HG03354 (cell line): Measurements from ENCODE around the gene ACE.
"Not testable (repeated sequence)": the region's sequence is repeated elsewhere in the genome, so short reads cannot be mapped to it uniquely, and the experiment has no call there.

Source experiments
- ATAC-seq: cut with Tn5 transposase; IDR thresholded peaks from one replicate; pipeline ENCODE4 v1.9.1; 2021; ENCODE audit warnings: mild to moderate bottlenecking; ENCODE audit not compliant: unreplicated experiment, poor library complexity, severe bottlenecking

Gene ACE

DNA sequence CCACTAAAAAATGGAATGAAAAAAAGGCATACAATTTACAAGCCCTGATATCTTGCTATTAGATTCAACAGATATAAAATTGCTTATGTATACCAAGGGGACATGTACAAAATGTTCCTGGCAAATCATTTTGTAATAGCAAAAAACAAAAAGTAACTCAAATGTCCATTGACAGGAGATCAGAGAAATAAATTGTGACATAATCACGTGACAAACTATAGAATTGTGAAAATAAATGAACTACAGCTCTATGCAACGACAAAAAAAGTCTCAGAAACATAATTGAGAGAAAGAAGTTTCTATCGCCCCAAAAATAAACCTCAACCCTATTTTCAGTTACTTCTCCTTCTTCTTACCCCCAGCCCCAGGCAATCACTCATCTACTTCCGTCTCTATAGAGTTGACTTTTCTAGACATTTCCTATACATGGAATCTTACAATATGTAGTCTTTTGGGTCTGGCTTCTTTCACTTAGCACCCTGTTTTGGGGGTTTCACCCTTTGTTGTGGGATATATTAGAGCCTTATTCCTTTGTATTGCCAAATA is 12.1 kb upstream of the ACE start:
- ATAC-seq = no peak

DNA sequence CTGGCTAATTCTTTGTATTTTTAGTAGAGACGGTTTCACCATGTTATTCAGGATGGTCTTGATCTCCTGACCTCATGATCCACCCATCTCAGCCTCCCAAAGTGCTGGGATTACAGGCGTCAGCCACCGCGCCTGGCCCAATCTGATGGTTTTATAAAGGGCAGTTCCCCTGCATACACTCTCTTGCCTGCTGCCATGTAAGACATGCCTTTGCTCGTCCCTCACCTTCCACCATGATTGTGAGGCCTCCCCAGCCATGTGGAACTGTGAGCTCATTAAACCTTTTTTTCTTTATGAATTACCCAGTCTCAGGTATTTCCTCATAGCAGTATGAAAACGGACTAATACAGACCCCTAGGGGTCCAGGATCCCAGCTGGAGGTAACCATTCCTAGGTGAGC is 8.8 kb upstream of the ACE start:
- ATAC-seq = not testable (repeated sequence)

DNA sequence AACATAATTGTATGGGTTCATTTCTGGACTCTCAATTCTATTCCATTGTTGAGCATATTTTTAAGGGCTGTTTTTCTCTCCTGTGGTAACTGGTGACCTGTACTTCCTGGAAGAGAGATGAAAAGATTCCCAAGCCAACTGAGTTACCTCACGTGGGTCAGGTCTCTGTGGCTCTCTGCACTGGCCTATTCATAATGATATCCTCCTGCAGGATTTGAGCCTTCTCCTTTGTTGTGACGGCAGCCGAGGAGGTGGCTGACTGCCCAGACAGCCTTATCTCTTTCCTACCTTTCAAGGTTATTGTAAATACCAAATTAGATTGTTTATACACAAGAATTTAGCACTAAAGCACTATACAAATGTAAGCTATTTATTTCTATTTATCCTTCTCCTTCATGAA is 2.7 kb upstream of the ACE start:
- no peak for ATAC-seq

DNA sequence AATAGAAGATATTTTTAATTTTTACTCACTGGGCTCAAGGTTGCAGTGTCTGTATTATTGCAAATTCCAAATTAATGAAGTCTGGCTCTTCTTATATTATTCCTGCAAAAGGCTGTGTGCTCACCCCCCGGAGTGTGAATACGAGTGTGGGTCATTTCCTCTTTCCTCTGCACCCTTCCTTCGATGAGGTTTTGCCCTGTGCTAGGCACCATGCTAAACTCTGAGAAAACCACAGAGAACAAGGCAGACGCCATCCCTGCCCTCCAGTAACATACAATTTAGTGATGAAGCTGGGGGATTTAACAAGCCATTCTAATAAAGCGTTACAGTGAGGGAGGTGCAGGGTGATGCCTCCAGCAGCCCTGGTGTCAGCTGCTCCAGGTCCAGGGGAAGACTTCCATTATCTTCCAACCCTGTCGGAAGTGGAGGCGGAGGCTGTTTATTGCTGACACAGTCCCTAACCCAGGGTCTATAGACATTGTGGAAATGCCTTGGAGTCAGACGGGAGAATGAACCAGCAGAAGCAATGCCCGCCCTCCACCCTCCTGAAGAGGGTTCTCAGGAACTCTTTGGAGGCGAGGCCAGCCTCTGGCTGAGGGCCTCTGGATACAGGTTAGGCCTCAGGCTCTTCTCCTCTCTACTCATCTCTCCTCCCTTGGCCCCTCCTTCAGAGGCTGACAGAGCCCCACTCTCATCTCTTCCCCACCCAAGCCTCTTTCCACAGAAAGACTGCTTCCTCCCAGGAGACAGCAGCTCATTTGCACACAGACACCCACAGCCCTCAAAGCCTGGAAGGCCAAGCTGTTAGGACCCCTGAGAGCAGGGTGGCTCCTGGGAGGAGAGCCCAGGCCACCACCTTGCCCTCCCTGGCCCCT is 2.0 kb upstream of the ACE start:
- no peak for ATAC-seq

DNA sequence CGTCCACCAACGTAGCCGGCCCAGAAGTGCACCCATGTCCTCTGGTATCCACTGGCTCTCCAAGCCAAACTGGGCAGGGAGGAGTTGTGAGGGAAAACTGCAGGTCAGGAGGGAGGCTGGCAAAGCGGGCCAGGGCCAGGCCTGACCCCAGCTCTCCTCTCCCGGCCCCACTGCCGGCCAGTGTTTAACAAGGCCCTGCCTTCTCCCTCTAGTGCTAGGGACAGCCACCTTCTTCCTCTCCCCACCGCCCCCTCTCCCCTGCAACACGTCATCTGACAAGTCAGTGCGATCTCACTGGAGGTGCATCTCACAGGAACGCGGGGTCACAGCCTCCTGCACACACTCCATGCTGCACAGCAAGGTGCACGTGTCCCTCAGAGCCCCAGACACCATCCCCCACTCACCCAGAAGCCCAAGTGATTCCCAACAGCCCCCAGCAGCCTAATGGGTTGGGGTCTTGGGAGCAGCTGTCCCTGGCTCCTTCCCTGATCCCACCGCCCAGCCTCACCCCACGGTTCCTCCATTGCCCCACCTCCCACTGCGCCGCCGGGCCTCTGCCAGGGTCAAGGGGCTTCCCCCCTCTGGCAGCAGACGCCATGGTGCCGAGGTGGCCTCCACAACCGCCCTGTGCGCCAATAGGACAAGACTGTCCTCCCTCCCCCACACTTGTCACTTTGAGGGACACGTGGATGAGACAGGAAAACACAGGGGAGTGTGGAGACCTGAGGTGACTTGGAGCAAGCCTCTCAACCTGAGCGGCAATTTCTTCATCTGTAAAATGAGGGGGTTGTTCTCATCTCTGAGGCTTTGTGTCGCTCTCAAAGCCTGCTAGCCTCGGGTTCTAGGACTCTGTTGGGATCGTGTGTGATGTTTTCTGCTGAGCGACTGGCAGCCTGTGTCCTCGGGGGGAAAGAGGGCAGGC is 1.1 kb upstream of the ACE start:
- no peak for ATAC-seq

DNA sequence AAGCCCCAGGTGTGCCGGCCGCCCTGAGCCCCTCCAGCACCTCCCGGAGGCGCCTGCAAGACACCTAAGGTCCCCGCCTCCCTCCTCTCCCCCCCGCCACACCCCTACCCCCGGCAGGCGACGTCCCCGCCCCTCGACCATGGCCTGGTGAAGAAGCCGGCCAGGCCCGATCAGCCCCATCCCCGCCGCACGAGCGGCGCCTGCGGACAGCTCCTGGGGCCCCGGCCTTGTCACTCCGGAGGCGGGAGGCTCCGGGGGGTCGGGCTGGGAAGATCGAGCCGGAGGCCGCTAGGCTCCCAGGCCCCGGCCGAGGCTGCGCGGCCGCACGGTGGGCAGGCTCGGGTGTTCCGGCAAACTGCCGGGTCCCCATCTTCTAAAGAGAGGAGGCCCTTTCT is 405 bp upstream of the ACE start:
- ATAC-seq = no peak

DNA sequence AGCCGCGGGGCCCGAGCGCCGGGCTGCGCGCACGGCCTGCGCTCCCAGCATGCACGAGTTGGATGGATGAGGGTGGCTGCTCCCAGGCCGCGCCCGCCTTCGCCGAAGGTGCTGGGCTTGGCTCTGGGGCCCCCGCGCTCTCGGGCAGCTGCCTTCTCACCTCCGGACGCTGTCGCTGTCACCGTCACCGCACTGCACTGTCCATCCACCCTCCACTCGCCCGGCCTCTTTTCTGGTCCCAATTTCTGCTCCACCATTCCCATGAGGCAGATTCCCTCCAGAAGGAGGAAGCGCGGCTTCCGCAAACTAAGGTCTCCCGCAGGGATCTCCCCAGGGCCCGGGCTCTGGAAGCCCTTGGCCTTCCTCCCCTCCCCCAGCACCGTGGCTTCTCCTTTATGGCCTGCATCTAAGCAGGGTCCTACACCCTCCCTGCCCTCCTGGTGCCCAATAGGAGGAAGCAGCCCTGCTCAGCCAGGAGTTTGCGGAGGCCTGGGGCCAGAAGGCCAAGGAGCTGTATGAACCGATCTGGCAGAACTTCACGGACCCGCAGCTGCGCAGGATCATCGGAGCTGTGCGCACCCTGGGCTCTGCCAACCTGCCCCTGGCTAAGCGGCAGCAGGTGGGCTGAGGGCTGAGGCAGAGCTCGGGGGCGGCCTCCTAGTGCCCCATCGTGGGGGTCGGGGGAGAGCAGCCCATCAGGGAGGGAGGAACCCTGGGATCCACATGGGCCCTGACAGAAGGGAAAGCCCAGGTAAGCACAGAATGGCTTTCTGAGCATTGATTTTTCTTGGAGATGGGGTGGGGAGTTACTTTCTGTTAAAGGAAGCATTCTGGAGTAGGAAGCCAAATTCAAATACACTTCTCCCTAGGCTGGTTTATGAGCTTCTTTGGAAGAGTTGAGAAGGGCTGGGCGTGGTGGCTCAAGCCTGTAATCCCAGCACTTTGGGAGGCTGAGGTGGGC is 899 bp downstream of the ACE start:
- ATAC-seq = no peak

DNA sequence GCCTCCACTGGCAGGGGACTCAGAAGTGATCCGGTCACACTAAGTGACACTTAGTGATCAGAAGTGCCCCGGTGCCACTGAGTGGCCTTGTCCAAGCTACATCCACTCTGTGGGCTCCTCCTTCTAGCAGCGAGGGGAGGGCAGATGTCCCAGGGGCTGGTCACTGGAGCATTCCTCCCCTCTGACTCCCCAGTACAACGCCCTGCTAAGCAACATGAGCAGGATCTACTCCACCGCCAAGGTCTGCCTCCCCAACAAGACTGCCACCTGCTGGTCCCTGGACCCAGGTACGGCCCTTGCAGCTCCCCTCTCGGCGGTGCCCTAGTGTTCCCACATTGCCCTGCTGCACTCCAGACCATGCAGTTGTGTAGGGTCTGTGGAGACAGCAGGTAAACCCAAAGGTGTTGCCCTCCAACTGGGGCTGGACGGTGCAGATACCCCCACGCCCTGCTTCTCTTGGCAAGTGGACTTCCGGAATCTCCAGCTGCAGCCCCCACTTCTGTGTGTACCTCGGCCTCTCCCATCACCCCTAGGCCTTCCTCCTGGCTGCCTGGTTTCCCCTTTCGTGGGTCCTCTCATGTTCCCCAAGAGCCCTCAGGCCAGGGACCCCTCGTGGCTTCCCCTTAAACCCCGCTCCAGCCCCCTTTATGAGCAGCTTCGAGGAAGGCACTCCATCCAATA is 2.1 kb downstream of the ACE start:
- peak; percentile 61 for ATAC-seq

DNA sequence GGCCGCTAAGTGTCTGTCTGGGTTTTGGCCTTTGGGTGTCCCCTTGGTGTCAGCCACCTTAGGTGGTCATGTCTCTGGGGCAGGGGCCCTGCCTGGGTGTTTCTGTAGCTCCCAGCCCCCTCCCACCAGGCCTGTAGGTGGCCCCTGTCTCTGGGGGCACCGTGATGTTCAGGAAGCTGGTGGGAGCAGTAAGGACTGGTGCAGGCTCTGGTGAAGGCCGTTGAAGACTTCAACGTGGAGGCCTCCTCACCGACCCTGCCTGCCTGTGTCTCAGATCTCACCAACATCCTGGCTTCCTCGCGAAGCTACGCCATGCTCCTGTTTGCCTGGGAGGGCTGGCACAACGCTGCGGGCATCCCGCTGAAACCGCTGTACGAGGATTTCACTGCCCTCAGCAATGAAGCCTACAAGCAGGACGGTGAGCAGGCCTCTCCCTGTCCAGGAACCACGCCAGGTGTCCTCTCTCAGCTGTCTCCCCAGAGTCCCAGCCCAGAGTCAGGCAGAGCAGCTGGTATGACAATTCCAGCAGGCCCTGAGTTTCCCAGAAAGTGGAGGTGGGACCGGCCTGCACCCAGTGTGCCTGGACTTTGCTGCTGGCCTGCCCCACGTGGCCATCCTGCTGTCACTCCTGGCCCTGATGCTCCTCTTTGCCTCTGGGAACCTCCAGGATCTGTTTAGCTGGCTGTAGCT is 2.8 kb downstream of the ACE start:
- ATAC-seq = no peak

DNA sequence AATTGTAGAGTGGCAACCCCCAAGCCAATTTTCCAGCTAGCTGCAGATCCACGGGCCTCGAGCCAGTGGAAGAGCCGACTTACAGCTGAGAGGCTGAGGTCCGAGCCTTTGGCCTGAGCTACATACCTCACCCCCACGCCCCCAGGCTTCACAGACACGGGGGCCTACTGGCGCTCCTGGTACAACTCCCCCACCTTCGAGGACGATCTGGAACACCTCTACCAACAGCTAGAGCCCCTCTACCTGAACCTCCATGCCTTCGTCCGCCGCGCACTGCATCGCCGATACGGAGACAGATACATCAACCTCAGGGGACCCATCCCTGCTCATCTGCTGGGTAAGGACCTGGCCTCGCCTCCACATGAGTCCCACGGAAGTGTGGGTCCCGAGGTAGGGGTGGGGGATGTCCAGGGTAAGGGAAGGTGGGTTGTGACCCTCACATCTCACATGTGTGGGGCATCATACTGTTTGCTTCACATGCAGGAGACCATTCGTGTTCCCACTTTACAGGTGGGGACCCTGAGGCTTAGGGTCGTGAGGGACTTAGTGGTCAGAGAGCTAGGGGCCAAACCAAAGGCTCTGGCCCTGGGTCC is 3.4 kb downstream of the ACE start:
- no peak for ATAC-seq

DNA sequence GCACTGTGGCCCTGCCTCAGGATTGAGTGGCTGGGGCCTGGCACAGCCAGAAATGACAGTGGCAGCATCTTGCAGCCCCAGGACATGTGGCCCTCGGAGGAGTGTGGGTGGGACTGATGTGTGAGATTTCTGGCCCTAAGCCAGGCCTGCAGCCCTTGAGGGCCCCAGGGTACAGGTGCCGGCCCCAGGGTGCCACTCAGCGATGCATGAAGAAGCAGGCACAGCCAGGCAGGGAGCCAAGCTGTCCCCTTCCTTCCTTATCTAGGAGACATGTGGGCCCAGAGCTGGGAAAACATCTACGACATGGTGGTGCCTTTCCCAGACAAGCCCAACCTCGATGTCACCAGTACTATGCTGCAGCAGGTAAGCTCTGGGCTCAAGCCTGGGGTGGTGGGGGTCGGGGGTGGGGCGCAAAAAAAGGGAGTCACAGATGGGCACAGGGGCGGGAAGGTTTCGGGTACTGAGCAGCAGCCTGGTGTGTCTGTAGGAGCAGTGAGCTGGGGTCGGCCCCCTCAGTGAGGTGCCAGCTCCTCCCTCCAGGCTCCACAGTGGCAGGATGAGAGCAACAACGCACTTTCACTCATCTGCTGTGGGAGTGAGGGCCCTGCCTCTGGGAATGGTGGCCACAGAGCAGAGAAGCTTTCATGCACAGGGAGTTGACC is 4.1 kb downstream of the ACE start:
- no peak for ATAC-seq

DNA sequence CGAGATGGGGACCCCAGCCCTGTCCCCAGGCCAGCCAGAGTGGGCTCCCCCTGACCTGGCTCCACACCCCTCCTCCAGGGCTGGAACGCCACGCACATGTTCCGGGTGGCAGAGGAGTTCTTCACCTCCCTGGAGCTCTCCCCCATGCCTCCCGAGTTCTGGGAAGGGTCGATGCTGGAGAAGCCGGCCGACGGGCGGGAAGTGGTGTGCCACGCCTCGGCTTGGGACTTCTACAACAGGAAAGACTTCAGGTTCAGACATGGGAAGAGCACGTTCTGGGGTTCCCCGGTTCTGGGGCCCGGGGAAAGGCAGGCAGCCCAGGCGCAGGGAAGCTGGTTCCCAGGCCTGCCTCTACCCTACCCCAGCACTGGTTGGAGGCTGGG is 4.6 kb downstream of the ACE start:
- ATAC-seq = no peak

DNA sequence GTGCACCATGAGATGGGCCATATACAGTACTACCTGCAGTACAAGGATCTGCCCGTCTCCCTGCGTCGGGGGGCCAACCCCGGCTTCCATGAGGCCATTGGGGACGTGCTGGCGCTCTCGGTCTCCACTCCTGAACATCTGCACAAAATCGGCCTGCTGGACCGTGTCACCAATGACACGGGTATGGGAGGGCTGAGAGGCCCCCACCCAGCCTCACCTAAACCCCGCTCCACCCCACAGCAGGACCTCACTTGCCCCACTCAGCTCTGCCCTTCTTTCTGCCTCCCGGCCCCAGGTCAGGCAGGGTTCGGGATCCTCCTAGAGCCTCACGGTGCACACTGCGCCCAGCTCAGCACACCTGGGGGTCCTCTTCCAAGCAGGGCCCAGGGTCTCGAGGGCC is 5.6 kb downstream of the ACE start:
- no peak for ATAC-seq

DNA sequence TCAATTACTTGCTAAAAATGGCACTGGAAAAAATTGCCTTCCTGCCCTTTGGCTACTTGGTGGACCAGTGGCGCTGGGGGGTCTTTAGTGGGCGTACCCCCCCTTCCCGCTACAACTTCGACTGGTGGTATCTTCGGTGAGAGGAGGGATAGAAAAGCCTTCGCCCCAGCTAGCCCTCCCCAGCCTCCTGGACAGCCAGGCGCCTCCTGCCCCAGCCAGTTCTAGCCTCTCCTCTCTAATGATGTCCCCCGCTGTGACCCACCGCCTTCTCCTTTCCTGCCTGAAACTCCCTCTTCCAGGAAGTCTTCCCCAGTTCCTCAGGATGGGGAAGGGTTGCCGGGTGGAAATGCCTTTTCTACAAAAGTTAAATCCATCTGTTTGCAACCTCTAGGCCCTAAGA is 6.2 kb downstream of the ACE start:
- ATAC-seq = no peak

DNA sequence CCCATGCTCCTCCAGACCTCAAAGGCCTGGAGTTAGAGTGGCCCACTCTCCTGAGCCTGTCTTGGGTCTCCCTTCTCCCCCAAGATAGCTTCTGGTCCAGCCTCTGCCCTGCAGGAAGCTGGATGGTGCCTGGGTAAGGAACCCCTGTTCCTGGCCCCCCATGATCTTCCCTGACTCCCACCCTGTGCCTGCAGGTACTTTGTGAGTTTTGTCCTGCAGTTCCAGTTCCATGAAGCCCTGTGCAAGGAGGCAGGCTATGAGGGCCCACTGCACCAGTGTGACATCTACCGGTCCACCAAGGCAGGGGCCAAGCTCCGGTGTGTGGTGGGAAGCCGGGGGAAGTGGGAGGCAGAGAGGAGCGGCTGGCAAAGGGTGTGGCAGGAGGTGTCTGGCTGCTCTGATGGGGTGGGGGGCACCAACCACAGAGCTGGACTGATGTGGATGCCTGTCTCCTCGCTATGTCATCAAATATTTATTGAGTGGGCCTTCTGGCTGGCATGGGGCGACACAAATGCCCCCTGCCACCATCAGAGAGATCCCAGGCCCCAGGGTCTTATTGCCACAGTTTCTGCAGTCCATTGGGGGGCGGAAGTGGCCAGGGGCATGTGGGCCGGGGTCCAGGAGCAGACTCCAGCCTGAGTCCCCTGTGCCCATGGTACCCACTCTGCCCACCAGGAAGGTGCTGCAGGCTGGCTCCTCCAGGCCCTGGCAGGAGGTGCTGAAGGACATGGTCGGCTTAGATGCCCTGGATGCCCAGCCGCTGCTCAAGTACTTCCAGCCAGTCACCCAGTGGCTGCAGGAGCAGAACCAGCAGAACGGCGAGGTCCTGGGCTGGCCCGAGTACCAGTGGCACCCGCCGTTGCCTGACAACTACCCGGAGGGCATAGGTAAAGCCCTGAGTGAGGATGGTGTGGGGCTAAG is 7.1 kb downstream of the ACE start:
- no peak for ATAC-seq

DNA sequence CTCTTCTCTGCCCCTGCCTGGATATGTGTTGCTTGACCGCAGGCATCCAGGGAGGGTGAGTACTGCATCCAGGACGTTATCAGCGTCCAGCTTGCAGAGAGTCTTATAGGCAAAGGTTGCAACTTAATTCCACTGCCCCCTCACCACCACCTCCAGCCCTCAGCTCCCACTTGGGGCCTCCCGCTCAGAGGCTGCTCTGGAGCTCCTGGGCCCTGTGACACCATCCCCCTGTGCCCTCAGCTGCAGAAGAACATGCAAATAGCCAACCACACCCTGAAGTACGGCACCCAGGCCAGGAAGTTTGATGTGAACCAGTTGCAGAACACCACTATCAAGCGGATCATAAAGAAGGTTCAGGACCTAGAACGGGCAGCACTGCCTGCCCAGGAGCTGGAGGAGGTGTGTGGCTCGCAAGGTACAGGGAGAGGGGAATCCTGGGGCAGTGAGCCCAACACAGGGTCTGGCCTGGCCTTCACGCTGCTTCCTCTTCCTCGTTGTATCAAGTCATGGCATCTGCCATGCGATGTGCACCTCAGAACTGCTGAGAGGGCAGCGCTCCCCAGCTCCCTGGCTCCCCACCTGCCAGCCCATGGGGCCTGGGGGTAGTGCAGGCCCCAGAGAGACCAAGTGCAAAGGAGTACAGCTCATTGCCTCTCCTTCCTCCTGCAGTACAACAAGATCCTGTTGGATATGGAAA is 9.6 kb downstream of the ACE start:
- no peak for ATAC-seq
